Nephron (organoid): Measurements from ENCODE around the gene EPB41L2.
A peak's percentile ranks its signal among the peaks of the same experiment; 100 is the strongest.

Experiments used
- H3K27ac Mint-ChIP-seq, 3 experiments: 2 replicates each; pipeline ENCODE4 v1.8.0; 2020; ENCODE audit warnings: mixed read lengths in 3 of 3, mild to moderate bottlenecking in 2 of 3, moderate library complexity in 1 of 3
- H3K27me3 Mint-ChIP-seq: 2 replicates; pipeline ENCODE4 v1.8.0; 2021; ENCODE audit warnings: low read depth, mild to moderate bottlenecking, moderate library complexity, mixed read lengths
- H3K36me3 Mint-ChIP-seq: 2 replicates; pipeline ENCODE4 v1.8.0; 2020; ENCODE audit warnings: low read depth, mixed read lengths
- H3K4me1 Mint-ChIP-seq: 2 replicates; pipeline ENCODE4 v1.8.0; 2020; ENCODE audit warnings: mixed read lengths
- H3K4me3 Mint-ChIP-seq, 3 experiments: 2 replicates each; pipeline ENCODE4 v1.8.0; 2020; ENCODE audit warnings: mild to moderate bottlenecking in 3 of 3, mixed read lengths in 3 of 3, moderate library complexity in 2 of 3
- H3K9me3 Mint-ChIP-seq: 2 replicates; pipeline ENCODE4 v1.8.0; 2020; ENCODE audit warnings: mixed read lengths
- CTCF ChIP-seq, 3 experiments: fragments of 200-600 bp; sonication (generic); IDR thresholded peaks; one replicate each; pipeline ENCODE4 v1.5.0; 2021; ENCODE audit warnings: antibody characterized with exemption in 3 of 3; ENCODE audit not compliant: unreplicated experiment in 3 of 3

EPB41L2 gene

GRCh38 chr6:130982941-130983456 is 80.0 kb downstream of the EPB41L2 start:
- peak overlapping the region; percentile 73 to 85 (median 84) for H3K27ac Mint-ChIP-seq
- peaks cover 24% of the 10 kb centered on the region for H3K36me3 Mint-ChIP-seq
- H3K4me3 Mint-ChIP-seq: no peak overlapping the region
- H3K4me1 Mint-ChIP-seq: peaks cover 69% of the 10 kb centered on the region
- TF ChIP-seq CTCF (IDR thresholded peaks at IDR 0.05; ENCODE audit: unreplicated experiment in 3 of 3): no peak
- H3K9me3 Mint-ChIP-seq: peaks cover 10% of the 10 kb centered on the region
- no peaks in the 10 kb centered on the region for H3K27me3 Mint-ChIP-seq

- H3K27ac Mint-ChIP-seq: peak overlapping the region; percentile 73 to 85 (median 84)
- peak overlapping the region in 1 of 3 experiments; percentile 47 for H3K4me3 Mint-ChIP-seq
- H3K27me3 Mint-ChIP-seq: no peaks in the 10 kb centered on the region
- peaks cover 10% of the 10 kb centered on the region for H3K9me3 Mint-ChIP-seq
- peaks cover 77% of the 10 kb centered on the region for H3K4me1 Mint-ChIP-seq
- TF ChIP-seq CTCF (IDR thresholded peaks at IDR 0.05; ENCODE audit: unreplicated experiment in 3 of 3): no peak
- H3K36me3 Mint-ChIP-seq: peaks cover 24% of the 10 kb centered on the region
Measured at GRCh38 chr6:130982135-130982534, 80.9 kb downstream of the EPB41L2 start.

GRCh38 chr6:130981409-130981808 is 81.6 kb downstream of the EPB41L2 start:
- H3K27ac Mint-ChIP-seq: peak overlapping the region; percentile 83 to 87 (median 84)
- no peak overlapping the region for H3K4me3 Mint-ChIP-seq
- H3K4me1 Mint-ChIP-seq: peaks cover 81% of the 10 kb centered on the region
- H3K36me3 Mint-ChIP-seq: peaks cover 19% of the 10 kb centered on the region
- H3K27me3 Mint-ChIP-seq: no peaks in the 10 kb centered on the region
- no peak for TF ChIP-seq CTCF (IDR thresholded peaks at IDR 0.05; ENCODE audit: unreplicated experiment in 3 of 3)
- H3K9me3 Mint-ChIP-seq: peaks cover 10% of the 10 kb centered on the region

- peaks cover 2% of the 10 kb centered on the region for H3K9me3 Mint-ChIP-seq
- no peak for TF ChIP-seq CTCF (IDR thresholded peaks at IDR 0.05; ENCODE audit: unreplicated experiment in 3 of 3)
- H3K4me3 Mint-ChIP-seq: no peak overlapping the region
- H3K36me3 Mint-ChIP-seq: peaks cover 10% of the 10 kb centered on the region
- peak overlapping the region; percentile 83 to 87 (median 84) for H3K27ac Mint-ChIP-seq
- H3K27me3 Mint-ChIP-seq: no peaks in the 10 kb centered on the region
- peaks cover 79% of the 10 kb centered on the region for H3K4me1 Mint-ChIP-seq
Measured at GRCh38 chr6:130980310-130981032, 82.6 kb downstream of the EPB41L2 start.

GRCh38 chr6:130978660-130979396 is 84.2 kb downstream of the EPB41L2 start:
- Mint-ChIP-seq H3K27me3 (no peaks in the 10 kb centered on the region), H3K4me3 (no peak overlapping the region), H3K27ac (peak overlapping the region; percentile 41 to 84 (median 80)), H3K36me3 (no peaks in the 10 kb centered on the region), H3K9me3 (no peaks in the 10 kb centered on the region), H3K4me1 (peaks cover 63% of the 10 kb centered on the region)
- TF ChIP-seq CTCF (IDR thresholded peaks at IDR 0.05; ENCODE audit: unreplicated experiment in 3 of 3): no peak
